T1000 (cell line): ENCODE data around the gene MSLN.

Experiments
- DNase-seq: peaks from one replicate; lab custom pipeline; 2025; ENCODE audit warnings: mixed read lengths; lab: John Stamatoyannopoulos, UW

Gene MSLN

GRCh38 chr16:793414-793813 is 32.9 kb downstream of the MSLN start:
- no peak for DNase-seq

- no peak for DNase-seq
Observed at GRCh38 chr16:794091-794822, 33.7 kb downstream of the MSLN start.

GRCh38 chr16:794853-795466 is 34.4 kb downstream of the MSLN start:
- DNase-seq: no peak

GRCh38 chr16:795580-796229 is 35.2 kb downstream of the MSLN start:
- DNase-seq: no peak

- no peak for DNase-seq
Observed at GRCh38 chr16:796296-797119, 36.0 kb downstream of the MSLN start.

GRCh38 chr16:797120-797420 is 36.5 kb downstream of the MSLN start:
- DNase-seq: no peak

GRCh38 chr16:797686-798085 is 37.2 kb downstream of the MSLN start:
- DNase-seq: no peak

- DNase-seq: no peak
Observed at GRCh38 chr16:798666-799065, 38.1 kb downstream of the MSLN start.

GRCh38 chr16:799111-799947 is 38.8 kb downstream of the MSLN start:
- no peak for DNase-seq

GRCh38 chr16:799948-800833 is 39.7 kb downstream of the MSLN start, which contains the start of gene GNG13:
TSS of gene GNG13 (minus strand) at chr16:800734. CDS start at chr16:799077, 1,657 bp downstream.
- DNase-seq: no peak

GRCh38 chr16:800834-801511 is 40.4 kb downstream of the MSLN start:
- no peak for DNase-seq

GRCh38 chr16:801584-802363 is 41.2 kb downstream of the MSLN start:
- DNase-seq: no peak

GRCh38 chr16:802461-802860 is 41.9 kb downstream of the MSLN start:
- DNase-seq: no peak

GRCh38 chr16:802914-803753 is 42.6 kb downstream of the MSLN start:
- no peak for DNase-seq

GRCh38 chr16:803754-804080 is 43.2 kb downstream of the MSLN start:
- DNase-seq: no peak

GRCh38 chr16:804193-805048 is 43.9 kb downstream of the MSLN start:
- DNase-seq: no peak

GRCh38 chr16:805474-805873 is 44.9 kb downstream of the MSLN start:
- DNase-seq: no peak
